ENCODE results near the gene ITM2C.

Gene ITM2C

GRCh38 chr2:230898713-230899091 lies 34.0 kb downstream of the ITM2C start:
- Mint-ChIP-seq H3K4me1 (ENCODE audit: low read depth) (peaks cover 49% of the 10 kb centered on the region), H3K27ac (no peak overlapping the region), H3K4me3 (no peak overlapping the region), H3K36me3 (ENCODE audit: low read depth) (no peaks in the 10 kb centered on the region), H3K27me3 (peaks cover 11% of the 10 kb centered on the region), H3K9me3 (no peaks in the 10 kb centered on the region)
- intact Hi-C loops (cut with micrococcal nuclease) = no loop called here

- peaks cover 43% of the 10 kb centered on the region for H3K4me1 Mint-ChIP-seq (ENCODE audit: low read depth)
- intact Hi-C loops (cut with micrococcal nuclease) = no loop called here
- H3K4me3 Mint-ChIP-seq = no peak overlapping the region
- peaks cover 11% of the 10 kb centered on the region for H3K27me3 Mint-ChIP-seq
- H3K36me3 Mint-ChIP-seq (ENCODE audit: low read depth) = no peaks in the 10 kb centered on the region
- no peaks in the 10 kb centered on the region for H3K9me3 Mint-ChIP-seq
- no peak overlapping the region for H3K27ac Mint-ChIP-seq
Observed at GRCh38 chr2:230899287-230899686, 34.5 kb downstream of the ITM2C start.

- intact Hi-C loops (cut with micrococcal nuclease) = loop anchor here (10.0 kb wide), 1 partner anchor 155 kb away; the partner anchor contains the start of gene PSMD1
- no peak overlapping the region for H3K4me3 Mint-ChIP-seq
- H3K9me3 Mint-ChIP-seq = no peaks in the 10 kb centered on the region
- H3K27ac Mint-ChIP-seq = no peak overlapping the region
- H3K4me1 Mint-ChIP-seq (ENCODE audit: low read depth) = peaks cover 38% of the 10 kb centered on the region
- peaks cover 11% of the 10 kb centered on the region for H3K27me3 Mint-ChIP-seq
- no peaks in the 10 kb centered on the region for H3K36me3 Mint-ChIP-seq (ENCODE audit: low read depth)
Observed at GRCh38 chr2:230899786-230900185, 35.0 kb downstream of the ITM2C start.

- H3K9me3 Mint-ChIP-seq = no peaks in the 10 kb centered on the region
Observed at GRCh38 chr2:230900336-230900995, 35.7 kb downstream of the ITM2C start.

GRCh38 chr2:230901006-230901405 lies 36.3 kb downstream of the ITM2C start:
- H3K27ac Mint-ChIP-seq = no peak overlapping the region
- no peaks in the 10 kb centered on the region for H3K9me3 Mint-ChIP-seq
- H3K4me1 Mint-ChIP-seq (ENCODE audit: low read depth) = peaks cover 27% of the 10 kb centered on the region
- intact Hi-C loops (cut with micrococcal nuclease) = loop anchor here (10.0 kb wide), 1 partner anchor 154 kb away; the partner anchor contains the start of gene PSMD1
- no peaks in the 10 kb centered on the region for H3K36me3 Mint-ChIP-seq (ENCODE audit: low read depth)
- peaks cover 13% of the 10 kb centered on the region for H3K27me3 Mint-ChIP-seq
- H3K4me3 Mint-ChIP-seq = no peak overlapping the region

More at GRCh38 chr2:230900336-230900995, 35.7 kb downstream of the ITM2C start:
- Mint-ChIP-seq H3K27me3 (peaks cover 11% of the 10 kb centered on the region), H3K36me3 (ENCODE audit: low read depth) (no peaks in the 10 kb centered on the region), H3K4me1 (ENCODE audit: low read depth) (peaks cover 33% of the 10 kb centered on the region), H3K4me3 (no peak overlapping the region), H3K27ac (peak overlapping the region; percentile 14)
- intact Hi-C loops (cut with micrococcal nuclease) = loop anchor here (10.0 kb wide), 1 partner anchor 154 kb away; the partner anchor contains the start of gene PSMD1

GRCh38 chr2:230902180-230902899 lies 37.6 kb downstream of the ITM2C start:
- H3K27me3 Mint-ChIP-seq = peaks cover 13% of the 10 kb centered on the region
- peaks cover 16% of the 10 kb centered on the region for H3K4me1 Mint-ChIP-seq (ENCODE audit: low read depth)
- H3K36me3 Mint-ChIP-seq (ENCODE audit: low read depth) = no peaks in the 10 kb centered on the region
- H3K27ac Mint-ChIP-seq = no peak overlapping the region
- H3K9me3 Mint-ChIP-seq = no peaks in the 10 kb centered on the region
- intact Hi-C loops (cut with micrococcal nuclease) = loop anchor here (1.0 to 10.0 kb wide), 2 partner anchors 85 to 152 kb away; partner anchors contain the start of gene PSMD1
- no peak overlapping the region for H3K4me3 Mint-ChIP-seq

GRCh38 chr2:230903231-230904150 lies 38.7 kb downstream of the ITM2C start:
- no peaks in the 10 kb centered on the region for H3K36me3 Mint-ChIP-seq (ENCODE audit: low read depth)
- H3K4me3 Mint-ChIP-seq = no peak overlapping the region
- H3K27me3 Mint-ChIP-seq = peaks cover 13% of the 10 kb centered on the region
- intact Hi-C loops (cut with micrococcal nuclease) = loop anchor here (10.0 kb wide), 1 partner anchor 151 kb away; the partner anchor contains the start of gene PSMD1
- H3K4me1 Mint-ChIP-seq (ENCODE audit: low read depth) = peaks cover 20% of the 10 kb centered on the region
- H3K9me3 Mint-ChIP-seq = no peaks in the 10 kb centered on the region
- H3K27ac Mint-ChIP-seq = no peak overlapping the region

- H3K4me1 Mint-ChIP-seq (ENCODE audit: low read depth) = peaks cover 22% of the 10 kb centered on the region
- intact Hi-C loops (cut with micrococcal nuclease) = loop anchor here (10.0 kb wide), 1 partner anchor 150 kb away; the partner anchor contains the start of gene PSMD1
- peaks cover 20% of the 10 kb centered on the region for H3K27me3 Mint-ChIP-seq
- no peak overlapping the region for H3K27ac Mint-ChIP-seq
- no peaks in the 10 kb centered on the region for H3K9me3 Mint-ChIP-seq
- no peak overlapping the region for H3K4me3 Mint-ChIP-seq
- H3K36me3 Mint-ChIP-seq (ENCODE audit: low read depth) = peaks cover 4% of the 10 kb centered on the region
Observed at GRCh38 chr2:230904856-230905447, 40.2 kb downstream of the ITM2C start.

- Mint-ChIP-seq H3K27me3 (peaks cover 26% of the 10 kb centered on the region), H3K4me1 (ENCODE audit: low read depth) (peaks cover 28% of the 10 kb centered on the region), H3K27ac (no peak overlapping the region), H3K36me3 (ENCODE audit: low read depth) (peaks cover 10% of the 10 kb centered on the region), H3K9me3 (no peaks in the 10 kb centered on the region), H3K4me3 (no peak overlapping the region)
- intact Hi-C loops (cut with micrococcal nuclease) = loop anchor here (10.0 kb wide), 1 partner anchor 149 kb away; the partner anchor contains the start of gene PSMD1
Observed at GRCh38 chr2:230905448-230906421, 41.0 kb downstream of the ITM2C start.

GRCh38 chr2:230906471-230907230 lies 41.9 kb downstream of the ITM2C start:
- H3K4me3 Mint-ChIP-seq = no peak overlapping the region
- H3K27me3 Mint-ChIP-seq = peaks cover 26% of the 10 kb centered on the region
- peaks cover 35% of the 10 kb centered on the region for H3K4me1 Mint-ChIP-seq (ENCODE audit: low read depth)
- no peak overlapping the region for H3K27ac Mint-ChIP-seq
- peaks cover 10% of the 10 kb centered on the region for H3K36me3 Mint-ChIP-seq (ENCODE audit: low read depth)
- intact Hi-C loops (cut with micrococcal nuclease) = loop anchor here (10.0 kb wide), 1 partner anchor 148 kb away; the partner anchor contains the start of gene PSMD1
- H3K9me3 Mint-ChIP-seq = no peaks in the 10 kb centered on the region

GRCh38 chr2:230907361-230908091 lies 42.8 kb downstream of the ITM2C start:
- Mint-ChIP-seq H3K36me3 (ENCODE audit: low read depth) (peaks cover 10% of the 10 kb centered on the region), H3K27me3 (peaks cover 26% of the 10 kb centered on the region), H3K4me3 (no peak overlapping the region), H3K9me3 (no peaks in the 10 kb centered on the region), H3K27ac (no peak overlapping the region), H3K4me1 (ENCODE audit: low read depth) (peaks cover 40% of the 10 kb centered on the region)
- intact Hi-C loops (cut with micrococcal nuclease) = loop anchor here (10.0 kb wide), 1 partner anchor 147 kb away; the partner anchor contains the start of gene PSMD1
